ENCODE measurements around the gene ARAP1.

Gene ARAP1

GRCh38 chr11:72746821-72747220 is 5.4 kb downstream of the ARAP1 start:
- no peak for DNase-seq (ENCODE audit: low read depth)
- H3K4me3 ChIP-seq (ENCODE audit: control insufficient read depth, low read depth, low read length), result no peak overlapping the region
- no peak for TF ChIP-seq CTCF (conservative IDR thresholded peaks at IDR 0.05; ENCODE audit: control insufficient read depth, insufficient read depth, low read depth, low read length)

GRCh38 chr11:72745925-72746550 is 6.2 kb downstream of the ARAP1 start:
- no peak overlapping the region for H3K4me3 ChIP-seq (ENCODE audit: control insufficient read depth, low read depth, low read length)
- DNase-seq (ENCODE audit: low read depth), result no peak
- TF ChIP-seq CTCF (conservative IDR thresholded peaks at IDR 0.05; ENCODE audit: control insufficient read depth, insufficient read depth, low read depth, low read length), result no peak

- DNase-seq (ENCODE audit: low read depth), result no peak
- H3K4me3 ChIP-seq (ENCODE audit: control insufficient read depth, low read depth, low read length), result no peak overlapping the region
- TF ChIP-seq CTCF (conservative IDR thresholded peaks at IDR 0.05; ENCODE audit: control insufficient read depth, insufficient read depth, low read depth, low read length), result no peak
Measured at GRCh38 chr11:72745511-72745910, 6.7 kb downstream of the ARAP1 start.

- no peak overlapping the region for H3K4me3 ChIP-seq (ENCODE audit: control insufficient read depth, low read depth, low read length)
- DNase-seq (ENCODE audit: low read depth), result no peak
- no peak for TF ChIP-seq CTCF (conservative IDR thresholded peaks at IDR 0.05; ENCODE audit: control insufficient read depth, insufficient read depth, low read depth, low read length)
Measured at GRCh38 chr11:72744474-72744873, 7.7 kb downstream of the ARAP1 start.

GRCh38 chr11:72743321-72744221 is 8.6 kb downstream of the ARAP1 start:
- no peak overlapping the region for H3K4me3 ChIP-seq (ENCODE audit: control insufficient read depth, low read depth, low read length)
- DNase-seq (ENCODE audit: low read depth), result no peak
- no peak for TF ChIP-seq CTCF (conservative IDR thresholded peaks at IDR 0.05; ENCODE audit: control insufficient read depth, insufficient read depth, low read depth, low read length)

- no peak for DNase-seq (ENCODE audit: low read depth)
- H3K4me3 ChIP-seq (ENCODE audit: control insufficient read depth, low read depth, low read length), result no peak overlapping the region
- TF ChIP-seq CTCF (conservative IDR thresholded peaks at IDR 0.05; ENCODE audit: control insufficient read depth, insufficient read depth, low read depth, low read length), result no peak
Measured at GRCh38 chr11:72742513-72743320, 9.5 kb downstream of the ARAP1 start.
